Measurements from ENCODE around the gene RER1.

GRCh38 chr1:2396059-2396458 is 4.4 kb downstream of the RER1 start:
- TF ChIP-seq, protein P1, sequence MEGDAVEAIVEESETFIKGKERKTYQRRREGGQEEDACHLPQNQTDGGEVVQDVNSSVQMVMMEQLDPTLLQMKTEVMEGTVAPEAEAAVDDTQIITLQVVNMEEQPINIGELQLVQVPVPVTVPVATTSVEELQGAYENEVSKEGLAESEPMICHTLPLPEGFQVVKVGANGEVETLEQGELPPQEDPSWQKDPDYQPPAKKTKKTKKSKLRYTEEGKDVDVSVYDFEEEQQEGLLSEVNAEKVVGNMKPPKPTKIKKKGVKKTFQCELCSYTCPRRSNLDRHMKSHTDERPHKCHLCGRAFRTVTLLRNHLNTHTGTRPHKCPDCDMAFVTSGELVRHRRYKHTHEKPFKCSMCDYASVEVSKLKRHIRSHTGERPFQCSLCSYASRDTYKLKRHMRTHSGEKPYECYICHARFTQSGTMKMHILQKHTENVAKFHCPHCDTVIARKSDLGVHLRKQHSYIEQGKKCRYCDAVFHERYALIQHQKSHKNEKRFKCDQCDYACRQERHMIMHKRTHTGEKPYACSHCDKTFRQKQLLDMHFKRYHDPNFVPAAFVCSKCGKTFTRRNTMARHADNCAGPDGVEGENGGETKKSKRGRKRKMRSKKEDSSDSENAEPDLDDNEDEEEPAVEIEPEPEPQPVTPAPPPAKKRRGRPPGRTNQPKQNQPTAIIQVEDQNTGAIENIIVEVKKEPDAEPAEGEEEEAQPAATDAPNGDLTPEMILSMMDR (IDR thresholded peaks at IDR 0.05) = no peak
- no peak for TF ChIP-seq POLR2A (IDR thresholded peaks at IDR 0.05)
